Karpas-422 (cell line): Measurements from ENCODE around the gene ADI1. TPM values are rescaled to one million over a fixed set of nuclear protein-coding genes. Genes with fewer than 3 reads are reported as not detected.

Experiments
- DNase-seq: peaks from one replicate; pipeline ENCODE4 v3.0.0-alpha.2; 2015
- H2AFZ ChIP-seq: fragments of 200-600 bp; sonication (generic); 2 replicates; pipeline ENCODE4 v1.6.1; 2014; ENCODE audit warnings: antibody characterized with exemption, low read length, mixed read lengths
- H3K27ac ChIP-seq: fragments of 200-600 bp; sonication (generic); 2 replicates; pipeline ENCODE4 v1.5.1; 2014; ENCODE audit warnings: mild to moderate bottlenecking, low read length, moderate library complexity
- H3K27me3 ChIP-seq: fragments of 200-600 bp; sonication (generic); 2 replicates; pipeline ENCODE4 v1.6.1; 2014; ENCODE audit warnings: low read length, mixed read lengths
- H3K36me3 ChIP-seq: fragments of 200-600 bp; sonication (generic); 2 replicates; pipeline ENCODE4 v1.6.1; 2014; ENCODE audit warnings: low read length, mixed read lengths; ENCODE audit not compliant: insufficient read depth
- H3K4me1 ChIP-seq: fragments of 200-600 bp; sonication (generic); 2 replicates; pipeline ENCODE4 v1.6.1; 2014; ENCODE audit warnings: mild to moderate bottlenecking, low read length, mixed read lengths
- H3K4me2 ChIP-seq: fragments of 200-600 bp; sonication (generic); 2 replicates; pipeline ENCODE4 v1.6.1; 2014; ENCODE audit warnings: low read length, low read depth, mild to moderate bottlenecking; ENCODE audit not compliant: poor library complexity, severe bottlenecking
- H3K4me3 ChIP-seq: fragments of 200-600 bp; sonication (generic); 2 replicates; pipeline ENCODE4 v1.5.1; 2014; ENCODE audit warnings: mild to moderate bottlenecking, antibody characterized with exemption, low read length, mixed read lengths
- H3K79me2 ChIP-seq: fragments of 200-600 bp; sonication (generic); 2 replicates; pipeline ENCODE4 v1.6.1; 2014; ENCODE audit warnings: mild to moderate bottlenecking, low read length, mixed read lengths
- H3K9ac ChIP-seq: fragments of 200-600 bp; sonication (generic); 2 replicates; pipeline ENCODE4 v1.6.0; 2014; ENCODE audit warnings: low read length
- H3K9me2 ChIP-seq: fragments of 200-600 bp; sonication (generic), shearing (Covaris generic); replicated peaks from 2 replicates; pipeline ENCODE4 v1.6.0; 2014; ENCODE audit warnings: mild to moderate bottlenecking, low read length, moderate library complexity; ENCODE audit not compliant: insufficient read depth
- H3K9me3 ChIP-seq: fragments of 300-700, 200-600 bp; sonication (generic); 2 replicates; pipeline ENCODE4 v1.6.1; 2014; ENCODE audit warnings: low read length, mixed read lengths
- H4K20me1 ChIP-seq: fragments of 200-600 bp; sonication (generic); 2 replicates; pipeline ENCODE4 v1.6.1; 2014; ENCODE audit warnings: mild to moderate bottlenecking, antibody characterized with exemption, low read length, low read depth; ENCODE audit not compliant: insufficient read depth
- total RNA-seq: library from RNA; depleted of rRNA; stranded (reverse); fragments of >200 nt; shearing (Covaris generic); gene quantifications from 2 replicates; pipeline ENCODE4 v1.2.3, GENCODE V29; 2014; ENCODE audit warnings: low replicate concordance

The ADI1 gene
- total RNA-seq, 1 experiment from 2014 or later, result 68.6 TPM

- H3K27me3 ChIP-seq, result no peaks in the 10 kb centered on the region
- no peaks in the 10 kb centered on the region for H3K79me2 ChIP-seq
- H2AFZ ChIP-seq, result no peak overlapping the region
- H3K9me3 ChIP-seq, result no peaks in the 10 kb centered on the region
- no peak overlapping the region for H3K27ac ChIP-seq
- H3K4me2 ChIP-seq, result no peak overlapping the region
- no peak overlapping the region for H3K9ac ChIP-seq
- no peaks in the 10 kb centered on the region for H4K20me1 ChIP-seq
- no peaks in the 10 kb centered on the region for H3K4me1 ChIP-seq
- 0 out of 2 replicates have a peak, but pooled peaks cover 8% of the 10 kb centered on the region for H3K36me3 ChIP-seq
- no peak for DNase-seq
- H3K9me2 ChIP-seq, result no peaks in the 10 kb centered on the region
- H3K4me3 ChIP-seq, result no peak overlapping the region
Observed at GRCh38 chr2:3535467-3535793, 16.1 kb upstream of the ADI1 start.

GRCh38 chr2:3534251-3534814 is 15.0 kb upstream of the ADI1 start:
- no peaks in the 10 kb centered on the region for H3K9me2 ChIP-seq
- no peak overlapping the region for H3K27ac ChIP-seq
- no peak for DNase-seq
- 0 out of 2 replicates have a peak, but pooled peaks cover 8% of the 10 kb centered on the region for H3K36me3 ChIP-seq
- no peaks in the 10 kb centered on the region for H3K4me1 ChIP-seq
- H4K20me1 ChIP-seq, result no peaks in the 10 kb centered on the region
- no peak overlapping the region for H2AFZ ChIP-seq
- no peak overlapping the region for H3K4me3 ChIP-seq
- H3K9me3 ChIP-seq, result no peaks in the 10 kb centered on the region
- no peaks in the 10 kb centered on the region for H3K27me3 ChIP-seq
- H3K4me2 ChIP-seq, result no peak overlapping the region
- H3K9ac ChIP-seq, result no peak overlapping the region
- no peaks in the 10 kb centered on the region for H3K79me2 ChIP-seq

GRCh38 chr2:3533836-3534235 is 14.5 kb upstream of the ADI1 start:
- DNase-seq, result no peak
- Histone ChIP-seq H4K20me1 (no peaks in the 10 kb centered on the region), H3K36me3 (0 out of 2 replicates have a peak, but pooled peaks cover 8% of the 10 kb centered on the region), H3K27me3 (no peaks in the 10 kb centered on the region), H2AFZ (no peak overlapping the region), H3K4me2 (no peak overlapping the region), H3K9ac (no peak overlapping the region), H3K4me1 (no peaks in the 10 kb centered on the region), H3K9me2 (no peaks in the 10 kb centered on the region), H3K9me3 (no peaks in the 10 kb centered on the region), H3K27ac (no peak overlapping the region), H3K79me2 (no peaks in the 10 kb centered on the region), H3K4me3 (no peak overlapping the region)

DNA sequence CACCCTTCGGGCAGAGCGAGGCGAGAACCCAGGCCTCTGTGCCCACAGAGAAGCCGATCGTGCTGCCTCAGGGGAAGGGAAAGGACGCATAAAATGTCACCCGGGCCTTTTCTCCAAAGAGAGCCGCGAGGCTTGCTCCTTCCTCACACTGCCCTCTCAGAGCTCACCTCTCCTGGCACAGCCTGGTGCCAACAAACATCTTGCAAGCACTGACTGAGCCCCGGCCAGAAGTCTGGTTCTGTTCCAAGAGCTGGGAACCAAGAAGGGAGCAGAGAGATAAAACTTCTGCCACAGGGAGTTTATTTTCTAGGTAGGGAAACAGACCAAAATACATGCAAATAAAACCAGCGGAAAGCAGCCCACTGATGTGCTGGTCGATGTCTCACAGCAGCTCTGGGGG is 13.6 kb upstream of the ADI1 start:
- H3K9me2 ChIP-seq, result no peaks in the 10 kb centered on the region
- 0 out of 2 replicates have a peak, but pooled peaks cover 8% of the 10 kb centered on the region for H3K36me3 ChIP-seq
- no peak overlapping the region for H3K4me3 ChIP-seq
- H3K9ac ChIP-seq, result no peak overlapping the region
- H2AFZ ChIP-seq, result no peak overlapping the region
- no peaks in the 10 kb centered on the region for H4K20me1 ChIP-seq
- no peaks in the 10 kb centered on the region for H3K9me3 ChIP-seq
- no peak overlapping the region for H3K4me2 ChIP-seq
- H3K4me1 ChIP-seq, result no peaks in the 10 kb centered on the region
- no peak overlapping the region for H3K27ac ChIP-seq
- no peaks in the 10 kb centered on the region for H3K27me3 ChIP-seq
- DNase-seq, result no peak
- no peaks in the 10 kb centered on the region for H3K79me2 ChIP-seq

DNA sequence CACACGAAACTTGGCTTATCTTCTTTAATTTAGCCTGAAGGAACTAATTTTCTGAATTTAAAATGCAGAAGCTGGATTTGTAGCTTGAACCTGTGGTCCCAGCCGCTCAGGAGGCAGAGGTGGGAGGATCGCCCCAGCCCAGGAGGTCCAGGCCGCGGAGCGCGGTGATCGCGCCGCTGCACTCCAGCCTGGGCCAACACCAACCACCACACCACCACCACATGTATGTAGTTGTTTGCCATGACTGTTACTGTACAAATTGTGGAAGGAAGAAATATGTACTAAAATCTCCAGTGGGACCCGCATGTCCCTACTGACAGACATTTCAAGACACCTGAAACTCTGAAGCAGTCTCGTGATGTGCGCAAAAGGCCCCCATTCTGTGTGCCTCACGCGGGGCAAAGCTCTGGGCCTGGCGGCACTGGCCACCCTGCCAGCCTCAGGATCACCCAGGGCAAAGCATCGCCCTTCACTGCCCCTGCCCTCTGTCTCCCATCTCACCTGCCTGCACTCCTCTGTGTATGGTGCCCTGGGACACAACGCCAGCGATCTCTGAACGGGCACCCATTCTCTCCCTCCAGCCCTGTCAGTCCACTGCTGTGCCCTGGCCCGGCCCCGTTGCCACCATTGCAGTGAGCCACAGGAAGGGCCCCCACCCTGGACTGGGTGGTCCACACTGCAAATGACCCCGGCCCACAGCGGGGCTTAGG is 10.1 kb upstream of the ADI1 start:
- DNase-seq, result no peak
- 0 out of 2 replicates have a peak, but pooled peaks cover 4% of the 10 kb centered on the region for H3K36me3 ChIP-seq

GRCh38 chr2:3527886-3528785 is 8.8 kb upstream of the ADI1 start:
- Histone ChIP-seq H3K9ac (no peak overlapping the region), H2AFZ (no peak overlapping the region), H3K4me3 (no peak overlapping the region), H4K20me1 (no peaks in the 10 kb centered on the region), H3K9me3 (no peaks in the 10 kb centered on the region), H3K36me3 (0 out of 2 replicates have a peak, but pooled peaks cover 3% of the 10 kb centered on the region), H3K27ac (no peak overlapping the region), H3K27me3 (no peaks in the 10 kb centered on the region), H3K4me1 (no peaks in the 10 kb centered on the region), H3K4me2 (no peak overlapping the region), H3K79me2 (no peaks in the 10 kb centered on the region), H3K9me2 (no peaks in the 10 kb centered on the region)
- DNase-seq, result no peak

More for the DNA sequence above, 10.1 kb upstream of the ADI1 start:
- H2AFZ ChIP-seq, result no peak overlapping the region
- H3K79me2 ChIP-seq, result no peaks in the 10 kb centered on the region
- no peak overlapping the region for H3K27ac ChIP-seq
- no peak overlapping the region for H3K9ac ChIP-seq
- no peaks in the 10 kb centered on the region for H3K9me2 ChIP-seq
- no peaks in the 10 kb centered on the region for H4K20me1 ChIP-seq
- no peak overlapping the region for H3K4me2 ChIP-seq
- H3K4me1 ChIP-seq, result no peaks in the 10 kb centered on the region
- no peaks in the 10 kb centered on the region for H3K9me3 ChIP-seq
- no peak overlapping the region for H3K4me3 ChIP-seq
- no peaks in the 10 kb centered on the region for H3K27me3 ChIP-seq

DNA sequence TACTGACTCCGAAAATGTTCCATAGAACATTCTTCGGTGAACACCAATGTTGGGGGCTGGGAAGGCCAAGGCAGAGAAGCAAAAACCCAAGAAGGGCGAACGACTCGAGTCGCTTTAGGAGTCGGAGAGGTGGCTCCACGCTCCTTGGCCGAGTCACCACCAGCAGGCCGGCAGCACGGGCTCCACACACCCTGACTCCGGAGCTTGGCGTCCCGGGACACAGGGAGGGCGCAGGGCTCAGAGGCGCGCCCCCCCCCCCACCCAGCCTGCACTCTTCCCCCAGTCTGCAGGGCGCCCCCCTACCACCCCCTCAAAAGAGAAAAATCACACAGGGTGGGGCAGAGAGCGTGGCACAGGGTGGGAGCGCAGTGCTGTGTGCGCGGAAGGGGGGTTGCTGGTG is 7.5 kb upstream of the ADI1 start:
- Histone ChIP-seq H3K79me2 (no peaks in the 10 kb centered on the region), H3K9me3 (no peaks in the 10 kb centered on the region), H3K4me2 (no peak overlapping the region), H4K20me1 (no peaks in the 10 kb centered on the region), H3K9me2 (no peaks in the 10 kb centered on the region), H3K27me3 (no peaks in the 10 kb centered on the region), H3K4me3 (no peak overlapping the region), H3K36me3 (0 out of 2 replicates have a peak, but pooled peaks cover 3% of the 10 kb centered on the region), H3K27ac (no peak overlapping the region), H3K4me1 (no peaks in the 10 kb centered on the region), H3K9ac (no peak overlapping the region), H2AFZ (no peak overlapping the region)
- DNase-seq, result no peak

- Histone ChIP-seq H4K20me1 (no peaks in the 10 kb centered on the region), H3K4me3 (no peak overlapping the region), H3K27ac (no peak overlapping the region), H3K4me2 (no peak overlapping the region), H3K36me3 (no peaks in the 10 kb centered on the region), H3K9ac (no peak overlapping the region), H2AFZ (no peak overlapping the region), H3K9me2 (no peaks in the 10 kb centered on the region), H3K27me3 (no peaks in the 10 kb centered on the region), H3K9me3 (no peaks in the 10 kb centered on the region), H3K4me1 (peaks cover 18% of the 10 kb centered on the region), H3K79me2 (peaks cover under 1% of the 10 kb centered on the region)
- DNase-seq, result no peak
Observed at GRCh38 chr2:3523551-3524041, 4.3 kb upstream of the ADI1 start.
